Measurements from ENCODE around the gene EFR3B.
"Not testable (repeated sequence)": the region's sequence is repeated elsewhere in the genome, so short reads cannot be mapped to it uniquely, and the experiment has no call there.

GRCh38 chr2:25011342-25011741 lies 30.5 kb upstream of the EFR3B start:
- TF ChIP-seq, protein P1, sequence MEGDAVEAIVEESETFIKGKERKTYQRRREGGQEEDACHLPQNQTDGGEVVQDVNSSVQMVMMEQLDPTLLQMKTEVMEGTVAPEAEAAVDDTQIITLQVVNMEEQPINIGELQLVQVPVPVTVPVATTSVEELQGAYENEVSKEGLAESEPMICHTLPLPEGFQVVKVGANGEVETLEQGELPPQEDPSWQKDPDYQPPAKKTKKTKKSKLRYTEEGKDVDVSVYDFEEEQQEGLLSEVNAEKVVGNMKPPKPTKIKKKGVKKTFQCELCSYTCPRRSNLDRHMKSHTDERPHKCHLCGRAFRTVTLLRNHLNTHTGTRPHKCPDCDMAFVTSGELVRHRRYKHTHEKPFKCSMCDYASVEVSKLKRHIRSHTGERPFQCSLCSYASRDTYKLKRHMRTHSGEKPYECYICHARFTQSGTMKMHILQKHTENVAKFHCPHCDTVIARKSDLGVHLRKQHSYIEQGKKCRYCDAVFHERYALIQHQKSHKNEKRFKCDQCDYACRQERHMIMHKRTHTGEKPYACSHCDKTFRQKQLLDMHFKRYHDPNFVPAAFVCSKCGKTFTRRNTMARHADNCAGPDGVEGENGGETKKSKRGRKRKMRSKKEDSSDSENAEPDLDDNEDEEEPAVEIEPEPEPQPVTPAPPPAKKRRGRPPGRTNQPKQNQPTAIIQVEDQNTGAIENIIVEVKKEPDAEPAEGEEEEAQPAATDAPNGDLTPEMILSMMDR (conservative IDR thresholded peaks at IDR 0.05; ENCODE audit: low read depth, low read length), result not testable (repeated sequence)
- TF ChIP-seq, protein P2, sequence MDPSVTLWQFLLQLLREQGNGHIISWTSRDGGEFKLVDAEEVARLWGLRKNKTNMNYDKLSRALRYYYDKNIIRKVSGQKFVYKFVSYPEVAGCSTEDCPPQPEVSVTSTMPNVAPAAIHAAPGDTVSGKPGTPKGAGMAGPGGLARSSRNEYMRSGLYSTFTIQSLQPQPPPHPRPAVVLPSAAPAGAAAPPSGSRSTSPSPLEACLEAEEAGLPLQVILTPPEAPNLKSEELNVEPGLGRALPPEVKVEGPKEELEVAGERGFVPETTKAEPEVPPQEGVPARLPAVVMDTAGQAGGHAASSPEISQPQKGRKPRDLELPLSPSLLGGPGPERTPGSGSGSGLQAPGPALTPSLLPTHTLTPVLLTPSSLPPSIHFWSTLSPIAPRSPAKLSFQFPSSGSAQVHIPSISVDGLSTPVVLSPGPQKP (IDR thresholded peaks at IDR 0.05; ENCODE audit: borderline replicate concordance, low read depth, low read length), result not testable (repeated sequence)
- TF ChIP-seq POLR2A (IDR thresholded peaks at IDR 0.05; ENCODE audit: low read depth, low read length); MAZ (IDR thresholded peaks at IDR 0.05; ENCODE audit: borderline replicate concordance, low read depth, low read length); RCOR1 (IDR thresholded peaks at IDR 0.05; ENCODE audit: insufficient replicate concordance, low read length); RAD21 (IDR thresholded peaks at IDR 0.05; ENCODE audit: low read length); SMC3 (IDR thresholded peaks at IDR 0.05; ENCODE audit: low read depth, low read length): not testable (repeated sequence)

All from IMR-90 (cell line).